Thyroid gland (tissue), 4 donors: ENCODE measurements around the gene TXLNB.

ENCODE experiments used
- CTCF ChIP-seq, 6 experiments: fragments of 200-600 bp in 3 of 6; fragments of 450-650 bp in 3 of 6; sonication (generic) in 3 of 6; IDR thresholded peaks; one replicate each; pipeline ENCODE4 v1.5.1; 2016 to 2019; ENCODE audit warnings: antibody characterized with exemption in 6 of 6, mild to moderate bottlenecking in 2 of 6, inconsistent platforms in 1 of 6, moderate library complexity in 1 of 6
- POLR2A ChIP-seq, 2 donors: fragments of 450-650 bp; IDR thresholded peaks; one replicate each; pipeline ENCODE4 v1.6.1; 2017; ENCODE audit warnings: antibody characterized with exemption in 2 of 2, mild to moderate bottlenecking in 2 of 2, moderate library complexity in 1 of 2

GRCh38 chr6:139341060-139341459 is 49.3 kb upstream of the TXLNB start:
- no peak for TF ChIP-seq CTCF (IDR thresholded peaks at IDR 0.05)
- TF ChIP-seq POLR2A (IDR thresholded peaks at IDR 0.05) = no peak
